K562 (cell line): Measurements from ENCODE around the gene DNAJC19. TPM values are rescaled to one million over a fixed set of nuclear protein-coding genes. Genes with fewer than 3 reads are reported as not detected.

ENCODE experiments used
- ATAC-seq: fragments of 200-7000 bp; cut with Tn5 transposase; 3 replicates; pipeline ENCODE4 v1.9.1; 2020; ENCODE audit warnings: moderate library complexity
- BruUV-seq: library from RNA; stranded (reverse); fragments of 400-500 nt; replicated peaks from 2 replicates; lab custom pipeline; 2021; lab: Mats Ljungman, UMichigan
- CTCF ChIA-PET: fragments of 300-600 bp; formaldehyde crosslinking; extraction: SDS; loops from one replicate; lab custom pipeline; 2021; ENCODE audit warnings: low intra/inter-chr PET ratio; lab: Yijun Ruan, JAX
- POLR2A ChIA-PET: fragments of 300-600, 350-650 bp; sonication (Branson Sonifier 250); formaldehyde crosslinking; extraction: SDS; loops from one replicate; lab custom pipeline; 2021; ENCODE audit warnings: antibody characterized with exemption, inconsistent platforms; lab: Yijun Ruan, JAX
- DNase-seq, 4 experiments: peaks; one replicate each; pipeline versions ENCODE4 v3.0.0 to v3.0.0-alpha.2; 2011 to 2018; ENCODE audit warnings: low spot score in 3 of 4, mixed read lengths in 3 of 4; ENCODE audit errors: extremely low read depth in 1 of 4
- FAIRE-seq: peaks from 2 replicates; lab custom pipeline; 2011; peaks lifted over from hg19 to GRCh38; lab: Jason Lieb, UNC
- H2AFZ ChIP-seq: 2 replicates; pipeline ENCODE4 v1.6.0; 2011; ENCODE audit warnings: low read depth, low read length, control low read depth, inconsistent platforms
- H3K27ac ChIP-seq: fragments of 200-600 bp; 3 replicates; pipeline ENCODE4 v1.8.0; 2011; ENCODE audit warnings: low read depth, mild to moderate bottlenecking, control low read depth, inconsistent platforms, low read length, moderate library complexity, mixed read lengths; ENCODE audit errors: extremely low read depth
- H3K27me3 ChIP-seq, 2 experiments: fragments of 300-600 bp in 1 of 2; 2 replicates in 1 of 2; 3 replicates in 1 of 2; pipeline versions ENCODE4 v1.6.0 to v1.8.0; 2011; ENCODE audit warnings: inconsistent platforms in 2 of 2, low read length in 2 of 2, mild to moderate bottlenecking in 1 of 2, mixed read lengths in 1 of 2, moderate library complexity in 1 of 2; ENCODE audit not compliant: control insufficient read depth in 2 of 2, insufficient read depth in 2 of 2
- H3K36me3 ChIP-seq: fragments of 300-600 bp; 3 replicates; pipeline ENCODE4 v1.8.0; 2011; ENCODE audit warnings: mild to moderate bottlenecking, low read length, inconsistent platforms; ENCODE audit not compliant: control insufficient read depth, insufficient read depth
- H3K4me1 ChIP-seq, 2 experiments: fragments of 200-600 bp in 1 of 2; replicated peaks in 1 of 2; 2 replicates in 1 of 2; 3 replicates in 1 of 2; pipeline versions ENCODE4 v1.5.1 to v1.8.0; 2011; ENCODE audit warnings: inconsistent platforms in 2 of 2, low read length in 2 of 2, mild to moderate bottlenecking in 1 of 2, mixed read lengths in 1 of 2, moderate library complexity in 1 of 2; ENCODE audit not compliant: control insufficient read depth in 2 of 2, insufficient read depth in 2 of 2
- H3K4me2 ChIP-seq: 2 replicates; pipeline ENCODE4 v1.6.1; 2011; ENCODE audit warnings: low read length, control low read depth, inconsistent platforms, mixed read lengths; ENCODE audit not compliant: insufficient read depth
- H3K4me3 ChIP-seq: fragments of 200-600 bp; sonication (generic), shearing (Covaris generic); 2 replicates; pipeline ENCODE4 v1.5.1; 2016; ENCODE audit warnings: control low read depth, inconsistent platforms
- H3K79me2 ChIP-seq: fragments of 200-600 bp; 3 replicates; pipeline ENCODE4 v1.8.0; 2011; ENCODE audit warnings: low read length, inconsistent platforms; ENCODE audit not compliant: control insufficient read depth, insufficient read depth
- H3K9ac ChIP-seq, 2 experiments: 2 replicates each; pipeline versions ENCODE4 v1.6.0 to v1.6.1; 2011; ENCODE audit warnings: low read depth in 2 of 2, low read length in 2 of 2, control low read depth in 1 of 2, inconsistent platforms in 1 of 2, mild to moderate bottlenecking in 1 of 2, mixed read lengths in 1 of 2; ENCODE audit not compliant: insufficient read depth in 1 of 2
- H3K9me1 ChIP-seq: one replicate; pipeline ENCODE4 v1.6.0; 2011; ENCODE audit warnings: inconsistent platforms, mild to moderate bottlenecking, low read length, moderate library complexity; ENCODE audit not compliant: control insufficient read depth, insufficient read depth
- H3K9me3 ChIP-seq: replicated peaks from 2 replicates; pipeline ENCODE4 v1.5.1; 2011; ENCODE audit warnings: low read depth, low read length, inconsistent platforms; ENCODE audit not compliant: control insufficient read depth, insufficient read depth
- H4K20me1 ChIP-seq: replicated peaks from 2 replicates; pipeline ENCODE4 v1.6.1; 2011; ENCODE audit warnings: low read length, inconsistent platforms, mixed read lengths; ENCODE audit not compliant: control insufficient read depth, insufficient read depth
- ATF2 ChIP-seq: sonication (generic); formaldehyde crosslinking; IDR thresholded peaks from 2 replicates; pipeline ENCODE4 v1.8.1; 2022; ENCODE audit warnings: missing genetic modification reagents
- C11orf30 ChIP-seq: fragments of 450-650 bp; IDR thresholded peaks from 2 replicates; pipeline ENCODE4 v1.6.1; 2016; ENCODE audit warnings: low read depth, mild to moderate bottlenecking
- CSDE1 ChIP-seq, 2 experiments: fragments of 450-650 bp; IDR thresholded peaks; 2 replicates each; pipeline ENCODE4 v1.6.1; 2016; ENCODE audit warnings: mild to moderate bottlenecking in 1 of 2
- GATA2 ChIP-seq: sonication (generic); formaldehyde crosslinking; IDR thresholded peaks from 2 replicates; pipeline ENCODE4 v1.4.0; 2020; ENCODE audit warnings: mild to moderate bottlenecking, missing genetic modification reagents
- MYC ChIP-seq, 2 experiments: fragments of 250-450 bp in 1 of 2; sonication (Bioruptor Pico) in 1 of 2; IDR thresholded peaks; 2 replicates each; pipeline versions ENCODE4 v1.5.1 to v1.6.1; 2012 to 2021; ENCODE audit warnings: low read depth in 2 of 2, borderline replicate concordance in 1 of 2, improper control_type of control experiment in 1 of 2, low read length in 1 of 2, mild to moderate bottlenecking in 1 of 2, moderate library complexity in 1 of 2
- NBN ChIP-seq: fragments of 450-650 bp; IDR thresholded peaks from 2 replicates; pipeline ENCODE4 v1.6.1; 2016; ENCODE audit warnings: low read depth, mild to moderate bottlenecking
- NCOR1 ChIP-seq: fragments of 450-650 bp; IDR thresholded peaks from 2 replicates; pipeline ENCODE4 v1.6.1; 2016; ENCODE audit warnings: mild to moderate bottlenecking, moderate library complexity
- PHB ChIP-seq: fragments of 250-450 bp; sonication (Bioruptor Pico); IDR thresholded peaks from 2 replicates; pipeline ENCODE4 v1.5.0; 2021
- RFX1 ChIP-seq: fragments of 450-650 bp; IDR thresholded peaks from 2 replicates; pipeline ENCODE4 v1.6.1; 2016; ENCODE audit warnings: mild to moderate bottlenecking, moderate library complexity
- SMARCE1 ChIP-seq: fragments of 450-650 bp; IDR thresholded peaks from 2 replicates; pipeline ENCODE4 v1.7.1; 2016; ENCODE audit warnings: mild to moderate bottlenecking
- U2AF1 ChIP-seq: fragments of 200-400 bp; formaldehyde crosslinking; optimal IDR thresholded peaks from 2 replicates; pipeline ENCODE3; 2017; ENCODE audit warnings: mild to moderate bottlenecking, low read depth, low read length, moderate library complexity
- VEZF1 ChIP-seq: fragments of 200-800 bp; sonication (Bioruptor generic); IDR thresholded peaks from 2 replicates; pipeline ENCODE4 v1.6.1; 2017; ENCODE audit warnings: missing genetic modification characterization, missing compliant biosample characterization
- ZKSCAN8 ChIP-seq: fragments of 200-800 bp; sonication (Bioruptor generic); IDR thresholded peaks from 2 replicates; pipeline ENCODE4 v1.6.1; 2016; ENCODE audit warnings: missing genetic modification characterization, missing compliant biosample characterization
- WGBS: fragments of 100-300 bp; shearing (Covaris generic); methylation state at CpG from one replicate; pipeline ENCODE4 v1.1.6; 2016; ENCODE audit warnings: low coverage, mixed read lengths; ENCODE audit not compliant: insufficient coverage; ENCODE audit errors: missing lambda C conversion rate; 5-methylcytosine and 5-hydroxymethylcytosine counted together
- in situ Hi-C: fragments of 300-500 bp; cut with MboI; formaldehyde crosslinking; loops from 4 replicates; pipeline ENCODE4 v1.15.0; 2018; ENCODE audit warnings: inconsistent platforms, mixed read lengths
- intact Hi-C: fragments of 100-400 bp; cut with micrococcal nuclease; formaldehyde crosslinking; loops from 2 replicates; pipeline ENCODE4 v1.14.2; 2022
- polyA plus RNA-seq, 8 experiments: library from polyadenylated mRNA; depleted of rRNA in 4 of 8; stranded (reverse) in 5 of 8; unstranded in 3 of 8; fragments of >200 nt; fragmentation: Nextera tagmentation in 2 of 8; fragmentation: Illumina TruSeq in 1 of 8; extraction: Ambion mirVana in 2 of 8; extraction: Trizol in 1 of 8; gene quantifications; 2 replicates each; pipeline versions ENCODE4 v1.2.1 to v1.2.3, GENCODE V29; 2011 to 2014; ENCODE audit warnings: inconsistent platforms in 1 of 8, missing spikeins in 1 of 8
- total RNA-seq, 7 experiments: library from RNA; depleted of rRNA in 6 of 7; stranded (reverse); fragments of >200 nt in 6 of 7; fragmentation: Illumina TruSeq in 2 of 7; extraction: Trizol in 2 of 7; gene quantifications; 2 replicates each; pipeline versions ENCODE4 v1.2.1 to v1.2.3, GENCODE V29; 2011 to 2021; ENCODE audit warnings: low replicate concordance in 1 of 7

DNAJC19 gene
- total and polyA plus RNA-seq, 9 of the 15 experiments (the other 6 are each of a cell fraction or from before 2014, with no cell fraction given), result 55.7 to 184 (median 99.1) TPM

- WGBS, result 96% methylated on average over 6 of the region's 6 CpGs
- DNase-seq, result no peak
- H3K36me3 ChIP-seq, result peaks cover 92% of the 10 kb centered on the region
- no peak overlapping the region for H3K27ac ChIP-seq
- no peaks in the 10 kb centered on the region for H3K9me1 ChIP-seq
- intact Hi-C loops (no loop called here), in situ Hi-C loops (no loop called here)
- no peak overlapping the region for H3K4me3 ChIP-seq
- no peaks in the 10 kb centered on the region for H3K27me3 ChIP-seq
- H3K9me3 ChIP-seq, result no peaks in the 10 kb centered on the region
- H3K9ac ChIP-seq, result no peak overlapping the region
- no peaks in the 10 kb centered on the region for H3K4me1 ChIP-seq
- peaks cover 3% of the 10 kb centered on the region; the same call in 1 of the 3 replicates for H3K79me2 ChIP-seq
- CTCF ChIA-PET, result no interaction called here
- POLR2A ChIA-PET, result interaction anchor here (1.2 kb wide), 1 partner anchor 10 kb away, joined by 3 read pairs; no protein-coding TSS in a partner anchor
- no peak for FAIRE-seq
- no peak overlapping the region for H2AFZ ChIP-seq
- no peaks in the 10 kb centered on the region for H4K20me1 ChIP-seq
- TF ChIP-seq CSDE1 (IDR thresholded peaks at IDR 0.05), result no peak
- TF ChIP-seq C11orf30, result no peak
- TF ChIP-seq PHB, result no peak
- TF ChIP-seq NCOR1, result no peak
- no peak for TF ChIP-seq U2AF1
- no peak for TF ChIP-seq ZKSCAN8 (CRISPR knock-in tag)
- no peak for TF ChIP-seq NBN
- TF ChIP-seq VEZF1 (CRISPR knock-in tag), result no peak
- no peak for TF ChIP-seq ATF2 (CRISPR knock-in tag)
- TF ChIP-seq GATA2 (CRISPR knock-in tag), result no peak
- no peak for TF ChIP-seq MYC (IDR thresholded peaks at IDR 0.05; ENCODE audit: low read depth, low read length)
- no peak for TF ChIP-seq MYC (CRISPR knock-in tag; IDR thresholded peaks at IDR 0.05; ENCODE audit: borderline replicate concordance, low read depth)
- TF ChIP-seq RFX1, result no peak
- no peak for TF ChIP-seq SMARCE1
- H3K4me2 ChIP-seq, result no peak overlapping the region
- no TSS peak for BruUV-seq
- ATAC-seq, result no peak
Measured at GRCh38 chr3:180970931-180971330, 18.6 kb downstream of the DNAJC19 start.
